ENCODE measurements around the gene TCTN1. TPM values are rescaled to one million over a fixed set of nuclear protein-coding genes. Genes with fewer than 3 reads are reported as not detected.
A peak's percentile ranks its signal among the peaks of the same experiment; 100 is the strongest.
"Not testable (repeated sequence)": the region's sequence is repeated elsewhere in the genome, so short reads cannot be mapped to it uniquely, and the experiment has no call there.

TCTN1 gene
- total RNA-seq, 1 donor from 2014 or later, result 29.5 TPM

DNA sequence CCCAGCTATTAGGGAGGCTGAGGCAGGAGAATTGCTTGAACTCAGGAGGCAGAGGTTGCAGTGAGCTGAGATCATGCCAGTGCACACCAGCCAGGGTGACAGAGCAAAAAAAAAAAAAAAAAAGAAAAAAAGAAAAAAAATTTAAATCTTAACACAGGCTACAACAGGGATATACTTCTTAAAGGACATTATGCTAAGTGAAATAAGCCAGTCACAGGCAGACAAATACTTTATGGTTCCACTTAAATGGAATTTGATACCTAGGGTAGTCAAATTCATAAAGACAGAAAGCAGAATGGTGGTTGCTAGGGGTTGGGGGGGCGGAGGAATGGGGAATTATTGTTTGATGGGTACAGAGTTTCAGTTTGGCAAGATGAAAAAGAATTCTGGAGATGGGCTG lies 16.0 kb upstream of the TCTN1 start:
- Mint-ChIP-seq H3K9me3 (no peaks in the 10 kb centered on the region), H3K27ac (no peak overlapping the region), H3K36me3 (ENCODE audit: low read depth) (no peaks in the 10 kb centered on the region), H3K27me3 (no peaks in the 10 kb centered on the region), H3K4me1 (peaks cover 25% of the 10 kb centered on the region), H3K4me3 (no peak overlapping the region)
- no peak for DNase-seq
- ChIA-PET CTCF (interaction anchor here (1.2 to 8.2 kb wide), 4 partner anchors 84 to 149 kb away, joined by 3 to 189 read pairs (median 62); partner anchors contain the start of genes ARPC3, FAM216A and GPN3), POLR2A (interaction anchor here (0.7 kb wide), 1 partner anchor 19 kb away, joined by 6 read pairs; no protein-coding TSS in a partner anchor)
- no peak for TF ChIP-seq CTCF (IDR thresholded peaks at IDR 0.05)
- intact Hi-C loops (cut with micrococcal nuclease), result no loop called here
- ATAC-seq (ENCODE audit: low read depth), result no peak

- no peaks in the 10 kb centered on the region for H3K36me3 Mint-ChIP-seq (ENCODE audit: low read depth)
- ATAC-seq (ENCODE audit: low read depth) (no peak), DNase-seq (no peak)
- CTCF ChIA-PET, result interaction anchor here (0.7 to 8.2 kb wide), 17 partner anchors 14 to 151 kb away, joined by 3 to 189 read pairs (median 15); partner anchors contain the start of genes ARPC3, FAM216A, GPN3 and RAD9B
- TF ChIP-seq CTCF (IDR thresholded peaks at IDR 0.05), result no peak
- no peaks in the 10 kb centered on the region for H3K27me3 Mint-ChIP-seq
- no peak overlapping the region for H3K4me3 Mint-ChIP-seq
- POLR2A ChIA-PET, result interaction anchor here (0.9 to 2.3 kb wide), 2 partner anchors 130 to 149 kb away, joined by 3 to 31 read pairs; partner anchors contain the start of genes ARPC3 and FAM216A
- intact Hi-C loops (cut with micrococcal nuclease), result no loop called here
- H3K4me1 Mint-ChIP-seq, result peaks cover 36% of the 10 kb centered on the region
- no peaks in the 10 kb centered on the region for H3K9me3 Mint-ChIP-seq
- H3K27ac Mint-ChIP-seq, result peak overlapping the region; percentile 2
Measured at GRCh38 chr12:110599334-110599733, 14.6 kb upstream of the TCTN1 start.

DNA sequence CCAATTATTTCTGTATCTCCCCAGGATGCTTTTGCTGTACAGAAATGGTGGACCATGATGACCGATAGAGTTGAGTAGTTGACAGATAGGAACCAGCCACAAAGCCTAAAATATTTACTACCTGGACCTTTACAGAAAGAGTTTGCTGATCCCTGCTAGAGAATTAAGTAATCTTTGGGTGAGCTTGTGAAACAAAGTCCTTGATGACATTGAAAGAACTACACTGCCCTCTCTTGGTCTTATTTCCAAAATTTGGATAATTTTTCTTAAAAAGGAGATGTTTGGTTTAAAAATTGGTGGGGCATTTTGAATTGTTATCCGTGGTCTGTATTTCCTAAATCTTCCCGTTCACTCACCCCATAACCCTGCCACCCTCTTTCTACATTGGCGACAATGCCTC lies 13.7 kb upstream of the TCTN1 start:
- POLR2A ChIA-PET, result interaction anchor here (0.6 to 5.2 kb wide), 10 partner anchors 9 to 165 kb away, joined by 3 to 31 read pairs (median 4); partner anchors contain the start of genes ARPC3, FAM216A and GPN3
- TF ChIP-seq CTCF (IDR thresholded peaks at IDR 0.05), result no peak
- peaks cover 44% of the 10 kb centered on the region for H3K4me1 Mint-ChIP-seq
- ATAC-seq (ENCODE audit: low read depth), result peak; percentile 54
- H3K27ac Mint-ChIP-seq, result peak overlapping the region; percentile 69
- CTCF ChIA-PET, result interaction anchor here (0.8 to 8.2 kb wide), 33 partner anchors 9 to 653 kb away, joined by 3 to 189 read pairs (median 5); partner anchors contain the start of genes ARPC3, FAM216A, GPN3 and RAD9B
- H3K4me3 Mint-ChIP-seq, result no peak overlapping the region
- H3K36me3 Mint-ChIP-seq (ENCODE audit: low read depth), result no peaks in the 10 kb centered on the region
- H3K9me3 Mint-ChIP-seq, result no peaks in the 10 kb centered on the region
- intact Hi-C loops (cut with micrococcal nuclease), result loop anchor here (1.0 to 5.0 kb wide), 3 partner anchors 17 to 318 kb away; partner anchors contain the start of genes ATP2A2 and PPTC7
- DNase-seq, result no peak
- no peaks in the 10 kb centered on the region for H3K27me3 Mint-ChIP-seq

GRCh38 chr12:110602085-110602814 lies 11.7 kb upstream of the TCTN1 start:
- intact Hi-C loops (cut with micrococcal nuclease), result loop anchor here (1.0 to 5.0 kb wide), 7 partner anchors 90 to 501 kb away; partner anchors contain the start of gene ATP2A2
- Mint-ChIP-seq H3K4me1 (peaks cover 62% of the 10 kb centered on the region), H3K27ac (peak overlapping the region; percentile 70)
- not testable (repeated sequence) for H3K27me3 Mint-ChIP-seq; H3K4me3 Mint-ChIP-seq; H3K9me3 Mint-ChIP-seq; H3K36me3 Mint-ChIP-seq (ENCODE audit: low read depth); DNase-seq
- ChIA-PET CTCF (interaction anchor here (0.6 to 8.2 kb wide), 46 partner anchors 8 to 757 kb away, joined by 3 to 189 read pairs (median 4); partner anchors contain the start of genes ARPC3, FAM216A, GPN3 and TCTN1), POLR2A (interaction anchor here (0.6 to 6.9 kb wide), 15 partner anchors 11 to 479 kb away, joined by 3 to 90 read pairs (median 4); partner anchors contain the start of genes ARPC3, FAM216A, GPN3 and IFT81)
- ATAC-seq (ENCODE audit: low read depth), result peak; percentile 45

DNA sequence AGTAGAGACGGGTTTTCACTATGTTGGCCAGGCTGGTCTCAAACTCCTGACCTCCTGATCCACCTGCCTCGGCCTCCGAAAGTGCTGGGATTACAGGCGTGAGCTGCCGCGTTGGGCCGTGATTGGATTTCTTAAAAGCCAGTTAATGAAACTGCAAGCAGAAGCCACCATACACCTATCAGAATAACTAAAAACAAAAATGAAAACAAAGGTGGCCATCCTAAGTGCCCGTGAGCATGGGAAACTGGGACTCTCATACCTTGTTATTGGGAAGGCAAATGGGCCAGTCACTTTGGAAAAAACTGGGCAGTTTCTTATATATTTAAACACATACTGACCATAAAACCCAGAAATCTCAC lies 7.7 kb upstream of the TCTN1 start:
- DNase-seq (no peak), ATAC-seq (ENCODE audit: low read depth) (no peak)
- peak overlapping the region; percentile 85 for H3K4me3 Mint-ChIP-seq
- intact Hi-C loops (cut with micrococcal nuclease), result no loop called here
- no peaks in the 10 kb centered on the region for H3K9me3 Mint-ChIP-seq
- H3K27me3 Mint-ChIP-seq, result no peaks in the 10 kb centered on the region
- peaks cover 84% of the 10 kb centered on the region for H3K4me1 Mint-ChIP-seq
- peaks cover 2% of the 10 kb centered on the region for H3K36me3 Mint-ChIP-seq (ENCODE audit: low read depth)
- peak overlapping the region; percentile 94 for H3K27ac Mint-ChIP-seq
- no peak for TF ChIP-seq CTCF (IDR thresholded peaks at IDR 0.05)
- POLR2A ChIA-PET, result interaction anchor here (0.6 to 6.9 kb wide), 32 partner anchors 8 to 607 kb away, joined by 3 to 90 read pairs (median 7); partner anchors contain the start of genes ANKRD13A, ARPC3, FAM216A and GPN3
- CTCF ChIA-PET, result interaction anchor here (0.8 to 1.5 kb wide), 4 partner anchors 9 to 157 kb away, joined by 3 read pairs; partner anchors contain the start of gene ARPC3
